ENCODE data around the gene ZFAND6.

ZFAND6 gene

GRCh38 chr15:80060356-80061006 lies 1.0 kb downstream of the ZFAND6 start:
- ATAC-seq (replicated peaks) (no peak), DNase-seq (peak in 1 of 3 experiments; percentile 9)
- H3K4me3 Mint-ChIP-seq: peak overlapping the region; percentile 85 to 91
- peaks cover 21 to 32% of the 10 kb centered on the region in 2 donors for H3K4me1 Mint-ChIP-seq (ENCODE audit: low read depth in 2 of 2)
- H3K9me3 Mint-ChIP-seq: no peaks in the 10 kb centered on the region
- H3K27ac Mint-ChIP-seq: peak overlapping the region; percentile 89 to 93
- H3K27me3 Mint-ChIP-seq: no peaks in the 10 kb centered on the region
- H3K36me3 Mint-ChIP-seq (ENCODE audit: insufficient read depth): peaks cover 21% of the 10 kb centered on the region

- Mint-ChIP-seq H3K27me3 (no peaks in the 10 kb centered on the region), H3K4me1 (ENCODE audit: low read depth in 2 of 2) (peaks cover 21 to 33% of the 10 kb centered on the region in 2 donors), H3K9me3 (no peaks in the 10 kb centered on the region), H3K36me3 (ENCODE audit: insufficient read depth) (peaks cover 21% of the 10 kb centered on the region), H3K27ac (peak overlapping the region in 1 of 2 donors; percentile 93), H3K4me3 (peak overlapping the region; percentile 85 to 91)
- no peak for ATAC-seq (replicated peaks)
- no peak for DNase-seq
Observed at GRCh38 chr15:80061582-80061981, 2.1 kb downstream of the ZFAND6 start.

GRCh38 chr15:80066912-80067311 lies 7.4 kb downstream of the ZFAND6 start:
- Mint-ChIP-seq H3K27me3 (no peaks in the 10 kb centered on the region), H3K4me3 (no peak overlapping the region), H3K9me3 (no peaks in the 10 kb centered on the region), H3K36me3 (ENCODE audit: insufficient read depth) (peaks cover 7% of the 10 kb centered on the region), H3K27ac (no peak overlapping the region), H3K4me1 (ENCODE audit: low read depth in 2 of 2) (peaks cover 20 to 47% of the 10 kb centered on the region in 2 donors)
- ATAC-seq (replicated peaks) (no peak), DNase-seq (no peak)

- Mint-ChIP-seq H3K27me3 (no peaks in the 10 kb centered on the region), H3K4me1 (ENCODE audit: low read depth in 2 of 2) (peaks cover 16 to 44% of the 10 kb centered on the region in 2 donors), H3K27ac (no peak overlapping the region), H3K4me3 (peak overlapping the region; percentile 10 to 18), H3K9me3 (no peaks in the 10 kb centered on the region), H3K36me3 (ENCODE audit: insufficient read depth) (peaks cover 7% of the 10 kb centered on the region)
- no peak for DNase-seq
- no peak for ATAC-seq (replicated peaks)
Observed at GRCh38 chr15:80068578-80068977, 9.1 kb downstream of the ZFAND6 start.

- H3K27ac Mint-ChIP-seq: no peak overlapping the region
Observed at GRCh38 chr15:80070840-80071239, 11.4 kb downstream of the ZFAND6 start.

GRCh38 chr15:80071652-80072051 lies 12.2 kb downstream of the ZFAND6 start:
- H3K4me1 Mint-ChIP-seq (ENCODE audit: low read depth in 2 of 2): peaks cover 29 to 60% of the 10 kb centered on the region in 2 donors
- H3K27ac Mint-ChIP-seq: no peak overlapping the region
- ATAC-seq (replicated peaks): no peak

More at GRCh38 chr15:80070840-80071239, 11.4 kb downstream of the ZFAND6 start:
- H3K4me3 Mint-ChIP-seq: no peak overlapping the region
- H3K4me1 Mint-ChIP-seq (ENCODE audit: low read depth in 2 of 2): peaks cover 21 to 52% of the 10 kb centered on the region in 2 donors
- no peaks in the 10 kb centered on the region for H3K27me3 Mint-ChIP-seq
- no peak for DNase-seq
- H3K9me3 Mint-ChIP-seq: no peaks in the 10 kb centered on the region
- H3K36me3 Mint-ChIP-seq (ENCODE audit: insufficient read depth): peaks cover 7% of the 10 kb centered on the region
- no peak for ATAC-seq (replicated peaks)

GRCh38 chr15:80072285-80072994 lies 13.0 kb downstream of the ZFAND6 start:
- Mint-ChIP-seq H3K27ac (peak overlapping the region; percentile 35 to 41), H3K9me3 (no peaks in the 10 kb centered on the region), H3K27me3 (no peaks in the 10 kb centered on the region), H3K36me3 (ENCODE audit: insufficient read depth) (peaks cover 4% of the 10 kb centered on the region), H3K4me1 (ENCODE audit: low read depth in 2 of 2) (peaks cover 27 to 60% of the 10 kb centered on the region in 2 donors), H3K4me3 (peak overlapping the region; percentile 68 to 73)
- ATAC-seq (replicated peaks) (peak; percentile 97), DNase-seq (no peak)

More at GRCh38 chr15:80071652-80072051, 12.2 kb downstream of the ZFAND6 start:
- DNase-seq: no peak
- Mint-ChIP-seq H3K27me3 (no peaks in the 10 kb centered on the region), H3K4me3 (no peak overlapping the region), H3K36me3 (ENCODE audit: insufficient read depth) (peaks cover 7% of the 10 kb centered on the region), H3K9me3 (no peaks in the 10 kb centered on the region)

GRCh38 chr15:80073197-80073596 lies 13.7 kb downstream of the ZFAND6 start:
- ATAC-seq (replicated peaks): no peak
- Mint-ChIP-seq H3K9me3 (no peaks in the 10 kb centered on the region), H3K36me3 (ENCODE audit: insufficient read depth) (peaks cover 4% of the 10 kb centered on the region), H3K27me3 (no peaks in the 10 kb centered on the region), H3K27ac (no peak overlapping the region), H3K4me1 (ENCODE audit: low read depth in 2 of 2) (peaks cover 27 to 63% of the 10 kb centered on the region in 2 donors), H3K4me3 (peak overlapping the region in 1 of 2 donors; percentile 3)
- no peak for DNase-seq

- no peaks in the 10 kb centered on the region for H3K36me3 Mint-ChIP-seq (ENCODE audit: insufficient read depth)
- H3K27me3 Mint-ChIP-seq: no peaks in the 10 kb centered on the region
- H3K27ac Mint-ChIP-seq: peak overlapping the region in 1 of 2 donors; percentile 11
- no peak overlapping the region for H3K4me3 Mint-ChIP-seq
- DNase-seq: no peak
- no peak for ATAC-seq (replicated peaks)
- H3K9me3 Mint-ChIP-seq: no peaks in the 10 kb centered on the region
- peaks cover 17 to 59% of the 10 kb centered on the region in 2 donors for H3K4me1 Mint-ChIP-seq (ENCODE audit: low read depth in 2 of 2)
Observed at GRCh38 chr15:80076321-80077318, 17.1 kb downstream of the ZFAND6 start.

GRCh38 chr15:80081390-80081789 lies 21.9 kb downstream of the ZFAND6 start:
- H3K27ac Mint-ChIP-seq: no peak overlapping the region

GRCh38 chr15:80087104-80087503 lies 27.6 kb downstream of the ZFAND6 start:
- peaks cover 9% of the 10 kb centered on the region for H3K36me3 Mint-ChIP-seq (ENCODE audit: insufficient read depth)
- H3K27me3 Mint-ChIP-seq: no peaks in the 10 kb centered on the region
- ATAC-seq (replicated peaks): no peak
- H3K4me3 Mint-ChIP-seq: no peak overlapping the region
- DNase-seq: no peak
- H3K4me1 Mint-ChIP-seq (ENCODE audit: low read depth in 2 of 2): peaks cover 24 to 63% of the 10 kb centered on the region in 2 donors
- no peak overlapping the region for H3K27ac Mint-ChIP-seq
- no peaks in the 10 kb centered on the region for H3K9me3 Mint-ChIP-seq

More at GRCh38 chr15:80081390-80081789, 21.9 kb downstream of the ZFAND6 start:
- H3K4me1 Mint-ChIP-seq (ENCODE audit: low read depth in 2 of 2): peaks cover 9 to 52% of the 10 kb centered on the region in 2 donors
- H3K36me3 Mint-ChIP-seq (ENCODE audit: insufficient read depth): no peaks in the 10 kb centered on the region
- no peaks in the 10 kb centered on the region for H3K9me3 Mint-ChIP-seq
- H3K4me3 Mint-ChIP-seq: no peak overlapping the region
- H3K27me3 Mint-ChIP-seq: no peaks in the 10 kb centered on the region
- peak; percentile 35 for ATAC-seq (replicated peaks)
- no peak for DNase-seq

GRCh38 chr15:80090041-80090440 lies 30.6 kb downstream of the ZFAND6 start:
- Mint-ChIP-seq H3K9me3 (no peaks in the 10 kb centered on the region), H3K4me1 (ENCODE audit: low read depth in 2 of 2) (peaks cover 21 to 62% of the 10 kb centered on the region in 2 donors), H3K4me3 (no peak overlapping the region), H3K27ac (no peak overlapping the region), H3K27me3 (no peaks in the 10 kb centered on the region), H3K36me3 (ENCODE audit: insufficient read depth) (peaks cover 10% of the 10 kb centered on the region)
- ATAC-seq (replicated peaks) (no peak), DNase-seq (no peak)
